Ishikawa (cell line): Measurements from ENCODE around the gene SOX6.
A peak's percentile ranks its signal among the peaks of the same experiment; 100 is the strongest.

Experiments
- CEBPB ChIP-seq: IDR thresholded peaks from 2 replicates; pipeline ENCODE4 v1.6.1; 2012
- CREB1 ChIP-seq: IDR thresholded peaks from 2 replicates; pipeline ENCODE4 v1.6.1; 2012; ENCODE audit warnings: low read depth
- EGR1 ChIP-seq: IDR thresholded peaks from 2 replicates; pipeline ENCODE4 v1.6.1; 2012
- EP300 ChIP-seq: IDR thresholded peaks from 2 replicates; pipeline ENCODE4 v1.6.1; 2012; ENCODE audit warnings: borderline replicate concordance
- FOXM1 ChIP-seq: IDR thresholded peaks from 2 replicates; pipeline ENCODE4 v1.6.1; 2012; ENCODE audit warnings: low read depth, borderline replicate concordance
- MAX ChIP-seq: IDR thresholded peaks from 2 replicates; pipeline ENCODE4 v1.6.1; 2012
- NFIC ChIP-seq: IDR thresholded peaks from 2 replicates; pipeline ENCODE4 v1.6.1; 2012
- RAD21 ChIP-seq: IDR thresholded peaks from 2 replicates; pipeline ENCODE4 v1.6.1; 2012; ENCODE audit warnings: low read depth
- REST ChIP-seq: IDR thresholded peaks from 2 replicates; pipeline ENCODE4 v1.6.1; 2012; ENCODE audit warnings: low read depth, mild to moderate bottlenecking
- TAF1 ChIP-seq: IDR thresholded peaks from 2 replicates; pipeline ENCODE4 v1.6.1; 2012; ENCODE audit warnings: low read depth, mild to moderate bottlenecking
- TCF12 ChIP-seq: IDR thresholded peaks from 2 replicates; pipeline ENCODE4 v1.6.1; 2012; ENCODE audit warnings: low read depth
- TEAD4 ChIP-seq: IDR thresholded peaks from 2 replicates; pipeline ENCODE4 v1.6.1; 2012
- USF1 ChIP-seq: IDR thresholded peaks from 2 replicates; pipeline ENCODE4 v1.6.1; 2012
- YY1 ChIP-seq: IDR thresholded peaks from 2 replicates; pipeline ENCODE4 v1.6.1; 2012; ENCODE audit warnings: low read depth
- ZBTB7A ChIP-seq: IDR thresholded peaks from 2 replicates; pipeline ENCODE4 v1.6.1; 2012; ENCODE audit warnings: low read depth

SOX6 gene

GRCh38 chr11:16287630-16288280 lies 68.6 kb downstream of the SOX6 start:
- TF ChIP-seq TCF12: no peak
- no peak for TF ChIP-seq ZBTB7A
- TF ChIP-seq MAX: no peak
- TF ChIP-seq CEBPB: no peak
- no peak for TF ChIP-seq YY1
- TF ChIP-seq TEAD4: no peak
- no peak for TF ChIP-seq FOXM1
- no peak for TF ChIP-seq USF1

GRCh38 chr11:16286095-16286494 lies 70.3 kb downstream of the SOX6 start:
- TF ChIP-seq CREB1 (no peak), USF1 (no peak), TEAD4 (no peak)

GRCh38 chr11:16280256-16280682 lies 76.1 kb downstream of the SOX6 start:
- TF ChIP-seq EGR1 (no peak), EP300 (peak; percentile 72; the same call in 1 of the 2 replicates), CREB1 (no peak), FOXM1 (no peak), TCF12 (peak; percentile 73), TAF1 (no peak), MAX (0 out of 2 replicates have a peak, but pooled peaks have one; percentile 29), RAD21 (peak; percentile 10; the same call in 1 of the 2 replicates), NFIC (peak; percentile 90), TEAD4 (peak; percentile 40; the same call in 1 of the 2 replicates)

- TF ChIP-seq MAX (no peak), REST (no peak), USF1 (no peak), FOXM1 (no peak), CREB1 (no peak), TCF12 (no peak), EP300 (no peak), TEAD4 (no peak), RAD21 (no peak), TAF1 (no peak), YY1 (no peak), EGR1 (no peak), ZBTB7A (no peak)
Observed at GRCh38 chr11:16279524-16279923, 76.8 kb downstream of the SOX6 start.

GRCh38 chr11:16278979-16279378 lies 77.4 kb downstream of the SOX6 start:
- TF ChIP-seq ZBTB7A (no peak), NFIC (no peak), EGR1 (no peak), USF1 (no peak), RAD21 (no peak), MAX (no peak), CREB1 (no peak), EP300 (no peak), TCF12 (no peak), CEBPB (no peak), TEAD4 (no peak), FOXM1 (no peak), YY1 (no peak), REST (no peak), TAF1 (no peak)
